Tibial nerve (tissue), 4 donors: Measurements from ENCODE around the gene ARHGEF28. TPM values are rescaled to one million over a fixed set of nuclear protein-coding genes. Genes with fewer than 3 reads are reported as not detected.

Experiments
- DNase-seq, 2 donors: peaks; one replicate each; pipeline ENCODE4 v3.0.0-alpha.2; 2019; ENCODE audit warnings: low spot score in 2 of 2
- H3K27ac ChIP-seq, 4 donors: fragments of 200-600 bp; sonication (generic) in 3 of 4; one replicate each; pipeline ENCODE4 v1.5.1; 2017 to 2019; ENCODE audit warnings: mild to moderate bottlenecking in 1 of 4
- H3K27me3 ChIP-seq, 2 donors: fragments of 200-600 bp; sonication (generic) in 1 of 2; one replicate each; pipeline versions ENCODE4 v1.5.1 to v1.6.0; 2017 to 2019
- H3K36me3 ChIP-seq, 3 donors: fragments of 200-600 bp; sonication (generic); one replicate each; pipeline ENCODE4 v1.5.1; 2018 to 2019
- H3K4me1 ChIP-seq, 4 donors: fragments of 200-600 bp; sonication (generic) in 3 of 4; one replicate each; pipeline ENCODE4 v1.5.1; 2017 to 2019
- H3K4me3 ChIP-seq, 4 donors: fragments of 200-600 bp; sonication (generic) in 3 of 4; one replicate each; pipeline ENCODE4 v1.5.1; 2017 to 2019; ENCODE audit warnings: mild to moderate bottlenecking in 1 of 4, moderate library complexity in 1 of 4
- H3K9me3 ChIP-seq, 4 donors: fragments of 200-600 bp; sonication (generic) in 3 of 4; one replicate each; pipeline ENCODE4 v1.5.1; 2017 to 2019
- CTCF ChIP-seq, 5 experiments: fragments of 200-600 bp in 3 of 5; fragments of 450-650 bp in 2 of 5; sonication (generic) in 3 of 5; IDR thresholded peaks; one replicate each; pipeline ENCODE4 v1.5.1; 2016 to 2019; ENCODE audit warnings: antibody characterized with exemption in 5 of 5, mild to moderate bottlenecking in 3 of 5, moderate library complexity in 2 of 5
- EP300 ChIP-seq, 2 donors: sonication (generic); formaldehyde crosslinking; IDR thresholded peaks; one replicate each; pipeline ENCODE4 v1.6.1; 2017; ENCODE audit warnings: antibody characterized with exemption in 2 of 2, mild to moderate bottlenecking in 1 of 2
- POLR2A ChIP-seq, 2 donors: fragments of 450-650 bp; IDR thresholded peaks; one replicate each; pipeline ENCODE4 v1.6.1; 2017; ENCODE audit warnings: antibody characterized with exemption in 2 of 2, mild to moderate bottlenecking in 2 of 2, moderate library complexity in 2 of 2
- WGBS, 2 donors: methylation state at CpG; one replicate each; pipeline ENCODE4 v1.1.5; 2018; 5-methylcytosine and 5-hydroxymethylcytosine counted together
- total RNA-seq, 4 donors: library from RNA; depleted of rRNA; stranded (reverse); fragments of >200 nt; gene quantifications; one replicate each; pipeline ENCODE4 v1.1.0, GENCODE V29; 2016

ARHGEF28 gene
- total RNA-seq, 4 donors from 2014 or later, result 66.0 to 83.9 (median 72.5) TPM

GRCh38 chr5:73647721-73648120 is 21.7 kb downstream of the ARHGEF28 start:
- H3K9me3 ChIP-seq, result no peaks in the 10 kb centered on the region
- H3K27ac ChIP-seq, result peak overlapping the region in 2 of 4 donors; percentile 22 to 52
- H3K4me1 ChIP-seq, result peaks cover 0 to 91% (median 6%) of the 10 kb centered on the region in 4 donors
- H3K36me3 ChIP-seq, result no peaks in the 10 kb centered on the region
- TF ChIP-seq POLR2A (IDR thresholded peaks at IDR 0.05), result no peak
- TF ChIP-seq CTCF (IDR thresholded peaks at IDR 0.05), result no peak
- no peak for TF ChIP-seq EP300 (IDR thresholded peaks at IDR 0.05)
- no peak overlapping the region for H3K4me3 ChIP-seq
- DNase-seq, result no peak
- H3K27me3 ChIP-seq, result no peaks in the 10 kb centered on the region

- Histone ChIP-seq H3K4me1 (peaks cover 0 to 91% (median 10%) of the 10 kb centered on the region in 4 donors), H3K27me3 (no peaks in the 10 kb centered on the region), H3K36me3 (no peaks in the 10 kb centered on the region), H3K27ac (peak overlapping the region in 2 of 4 donors; percentile 22 to 52), H3K9me3 (no peaks in the 10 kb centered on the region), H3K4me3 (no peak overlapping the region)
- WGBS, 2 donors, result 70 to 80% methylated on average over 1 of the region's 1 CpG
- TF ChIP-seq CTCF (IDR thresholded peaks at IDR 0.05), result no peak
- TF ChIP-seq EP300 (IDR thresholded peaks at IDR 0.05), result no peak
- TF ChIP-seq POLR2A (IDR thresholded peaks at IDR 0.05), result no peak
- no peak for DNase-seq
Observed at GRCh38 chr5:73648515-73648914, 22.5 kb downstream of the ARHGEF28 start.

- Histone ChIP-seq H3K4me3 (no peak overlapping the region), H3K27me3 (no peaks in the 10 kb centered on the region), H3K4me1 (peaks cover 0 to 93% (median 21%) of the 10 kb centered on the region in 4 donors), H3K27ac (peak overlapping the region in 1 of 4 donors; percentile 25), H3K36me3 (no peaks in the 10 kb centered on the region), H3K9me3 (no peaks in the 10 kb centered on the region)
- DNase-seq, result no peak
- TF ChIP-seq CTCF (IDR thresholded peaks at IDR 0.05), result no peak
- TF ChIP-seq POLR2A (IDR thresholded peaks at IDR 0.05), result no peak
- TF ChIP-seq EP300 (IDR thresholded peaks at IDR 0.05), result no peak
- 92 to 93% methylated on average over 3 of the region's 3 CpGs for WGBS, 2 donors
Observed at GRCh38 chr5:73649926-73650325, 23.9 kb downstream of the ARHGEF28 start.

- Histone ChIP-seq H3K4me1 (peaks cover 0 to 95% (median 36%) of the 10 kb centered on the region in 4 donors), H3K27ac (peak overlapping the region in 3 of 4 donors; percentile 36 to 95 (median 91)), H3K9me3 (no peaks in the 10 kb centered on the region), H3K4me3 (no peak overlapping the region), H3K36me3 (no peaks in the 10 kb centered on the region), H3K27me3 (no peaks in the 10 kb centered on the region)
- 40 to 44% methylated on average over 2 of the region's 2 CpGs for WGBS, 2 donors
- no peak for TF ChIP-seq EP300 (IDR thresholded peaks at IDR 0.05)
- TF ChIP-seq POLR2A (IDR thresholded peaks at IDR 0.05), result no peak
- TF ChIP-seq CTCF (IDR thresholded peaks at IDR 0.05), result no peak
- no peak for DNase-seq
Observed at GRCh38 chr5:73652391-73652790, 26.4 kb downstream of the ARHGEF28 start.

GRCh38 chr5:73654171-73654811 is 28.3 kb downstream of the ARHGEF28 start:
- Histone ChIP-seq H3K4me3 (no peak overlapping the region), H3K27me3 (no peaks in the 10 kb centered on the region), H3K9me3 (no peaks in the 10 kb centered on the region), H3K27ac (peak overlapping the region; percentile 67 to 95 (median 83)), H3K36me3 (no peaks in the 10 kb centered on the region), H3K4me1 (peaks cover 0 to 94% (median 44%) of the 10 kb centered on the region in 4 donors)
- 53 to 55% methylated on average over 3 of the region's 3 CpGs for WGBS, 2 donors
- no peak for DNase-seq
- TF ChIP-seq POLR2A (IDR thresholded peaks at IDR 0.05) (no peak), CTCF (IDR thresholded peaks at IDR 0.05) (no peak), EP300 (IDR thresholded peaks at IDR 0.05) (no peak)
